Esophagus mucosa (tissue), 1 donor: ENCODE data around the gene HABP2. TPM values are rescaled to one million over a fixed set of nuclear protein-coding genes. Genes with fewer than 3 reads are reported as not detected.

Experiments used
- ATAC-seq: fragments of 200-7000 bp; cut with Tn5 transposase; one replicate; pipeline ENCODE4 v1.9.1; 2020
- total RNA-seq: library from RNA; stranded (reverse); gene quantifications from one replicate; pipeline ENCODE4 v1.2.4, GENCODE V29; 2023
- donor health status: DM: yes; HTN: yes; CAD: no.

The HABP2 gene
- total RNA-seq = 0.04 TPM

DNA sequence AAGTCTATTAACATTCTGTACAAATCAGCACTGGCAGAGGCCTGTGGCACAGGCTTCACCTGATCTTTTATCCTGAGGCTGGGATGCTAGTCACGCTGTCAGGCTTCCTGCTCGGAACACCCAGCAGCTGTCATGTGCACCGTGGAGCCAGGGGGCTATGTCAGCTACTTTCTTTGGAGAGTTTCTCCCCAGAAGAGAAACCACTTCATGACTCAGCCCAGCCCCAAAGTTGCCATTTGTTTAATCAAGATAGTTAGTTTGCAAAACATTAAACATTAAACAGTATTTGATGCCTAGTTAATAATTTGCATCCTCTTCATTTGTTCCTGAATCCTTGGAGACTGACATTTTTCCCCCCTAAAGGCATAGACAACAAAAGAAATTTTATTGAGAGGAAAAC lies at the start of gene HABP2:
HABP2 (plus strand) TSS at position 353 of the 400 bp plus-strand sequence. CDS start 69 bp downstream, outside the sequence.
- no peak for ATAC-seq

DNA sequence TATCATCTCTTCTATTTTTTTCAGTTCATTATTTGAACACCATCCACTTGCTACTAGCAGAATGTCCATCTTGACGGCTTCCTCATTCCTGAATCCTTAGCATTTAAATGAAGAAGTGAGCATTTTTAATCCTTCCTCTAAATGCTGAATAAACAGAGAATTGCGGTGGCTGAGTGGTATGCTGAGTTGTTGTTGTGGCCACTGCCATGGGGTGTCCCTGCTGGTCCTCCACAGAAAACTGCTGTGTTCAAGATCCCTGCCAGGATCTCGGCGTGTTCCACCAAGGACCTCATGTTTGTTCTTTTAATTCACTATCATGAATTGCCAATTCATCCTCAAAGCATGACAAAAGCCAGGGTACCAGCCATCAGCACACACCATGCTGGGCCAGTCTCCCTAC lies 48.9 kb upstream of the HABP2 start:
- no peak for ATAC-seq

DNA sequence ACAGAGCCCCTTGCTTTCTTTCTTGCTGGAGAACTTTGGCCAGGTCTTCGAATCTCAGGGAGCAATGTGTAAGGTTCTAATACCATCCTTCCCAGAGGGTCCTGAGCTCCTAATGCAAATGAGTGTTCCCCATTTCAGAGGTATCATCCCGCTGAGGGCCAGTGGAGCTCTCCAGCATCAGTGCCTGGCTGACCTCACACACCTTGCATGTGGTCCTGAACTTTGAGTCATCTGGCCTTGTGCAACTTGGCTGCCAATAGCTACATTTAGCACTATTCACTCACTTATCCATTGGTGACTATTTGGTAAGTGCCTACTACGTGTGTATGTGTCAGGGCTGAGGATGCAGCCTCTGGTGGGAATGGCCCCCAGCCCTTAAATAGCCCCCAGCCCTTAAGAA lies 48.4 kb upstream of the HABP2 start:
- no peak for ATAC-seq

DNA sequence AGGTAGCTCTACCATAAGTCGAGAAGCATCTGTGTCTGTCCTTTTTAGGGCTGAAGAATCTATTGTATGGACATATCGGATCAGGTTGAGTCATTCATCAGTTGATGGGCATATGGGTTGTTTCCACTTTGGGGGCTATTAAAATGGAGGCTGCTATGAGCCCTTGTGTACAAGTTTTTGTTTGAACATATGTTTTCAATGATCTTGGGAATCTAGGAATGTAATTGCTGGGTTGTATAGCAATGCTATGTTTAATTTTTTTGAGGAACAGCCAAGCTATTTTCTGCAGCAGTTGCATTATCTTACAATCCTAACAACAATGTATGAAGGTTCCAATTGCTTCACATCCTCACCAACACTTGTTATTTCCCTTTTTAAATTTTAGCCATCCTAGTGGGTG lies 46.4 kb upstream of the HABP2 start:
- ATAC-seq = no peak

DNA sequence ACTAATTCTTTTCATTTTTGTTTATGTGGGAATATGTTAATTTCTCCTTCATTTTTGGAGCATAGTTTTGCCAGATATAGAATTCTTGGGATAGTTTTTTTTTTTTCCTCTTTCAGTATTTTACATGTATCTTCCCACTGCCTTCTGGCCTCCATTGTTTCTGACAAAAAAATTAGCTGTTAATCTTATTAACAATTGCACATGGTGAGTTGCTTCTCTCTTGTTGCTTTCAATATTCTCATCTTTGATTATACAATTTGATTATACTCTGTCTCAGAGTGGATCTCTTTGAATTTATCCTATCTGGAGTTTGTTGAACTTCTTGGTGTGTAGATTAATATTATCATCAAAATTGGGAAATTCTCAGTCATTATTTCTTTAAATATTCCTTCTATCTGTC lies 41.4 kb upstream of the HABP2 start:
- no peak for ATAC-seq

DNA sequence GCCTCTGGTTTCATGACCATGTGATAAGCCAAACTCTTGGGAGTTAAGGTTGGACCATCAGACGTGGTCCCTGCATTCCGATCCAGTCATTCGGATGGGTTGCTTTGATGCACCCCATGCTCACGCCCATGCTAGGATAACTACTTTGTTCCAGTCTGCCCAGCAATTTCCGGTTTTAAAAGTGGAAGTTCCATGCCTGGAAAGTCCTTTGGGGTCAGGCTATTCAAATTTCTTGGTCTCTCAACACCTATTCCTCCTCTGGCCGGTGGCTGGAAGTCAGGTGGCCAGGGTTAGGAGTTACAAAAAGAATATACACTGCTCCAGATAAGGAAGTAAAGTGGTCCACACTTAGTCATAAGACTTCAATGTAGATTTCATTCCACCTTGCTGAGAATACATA lies 37.7 kb upstream of the HABP2 start:
- ATAC-seq = no peak

DNA sequence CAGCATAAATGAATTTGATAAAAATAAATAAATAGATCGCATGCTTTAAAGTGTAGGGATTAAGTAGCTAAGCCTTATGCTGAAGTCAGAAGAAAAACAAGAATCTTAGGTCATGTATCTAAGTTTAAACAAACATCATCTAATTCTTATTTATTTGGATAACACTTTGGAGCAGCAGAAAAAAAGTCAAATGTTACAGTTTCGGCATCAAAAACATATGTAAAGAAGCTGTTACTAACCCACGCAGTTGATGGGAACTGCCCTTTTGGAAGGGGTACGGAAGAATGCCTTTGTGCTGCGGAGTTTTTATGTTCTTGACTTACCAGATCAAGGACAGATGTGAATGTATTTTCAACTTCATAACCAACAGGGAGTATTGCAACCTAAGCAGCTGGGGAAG lies 37.3 kb upstream of the HABP2 start:
- ATAC-seq = no peak

DNA sequence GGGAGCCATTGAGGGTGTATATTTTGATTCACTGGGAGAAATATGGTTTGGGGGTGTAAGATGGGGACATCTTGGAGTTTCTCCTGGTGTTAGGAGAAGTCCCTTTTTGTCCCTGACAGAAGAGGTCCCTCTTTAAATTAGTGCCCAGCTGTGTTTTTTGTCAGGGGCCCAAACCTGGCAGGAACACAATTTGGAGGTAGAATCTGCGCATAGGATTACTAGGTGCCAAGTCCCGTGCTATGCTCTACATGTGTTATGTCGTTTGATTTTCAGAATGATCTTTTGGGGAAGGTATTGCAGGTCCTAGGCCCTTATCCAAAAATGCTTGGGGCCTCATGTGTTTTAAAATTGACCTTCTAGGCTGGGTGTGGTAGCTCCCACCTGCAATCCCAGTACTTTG lies 36.8 kb upstream of the HABP2 start:
- no peak for ATAC-seq

DNA sequence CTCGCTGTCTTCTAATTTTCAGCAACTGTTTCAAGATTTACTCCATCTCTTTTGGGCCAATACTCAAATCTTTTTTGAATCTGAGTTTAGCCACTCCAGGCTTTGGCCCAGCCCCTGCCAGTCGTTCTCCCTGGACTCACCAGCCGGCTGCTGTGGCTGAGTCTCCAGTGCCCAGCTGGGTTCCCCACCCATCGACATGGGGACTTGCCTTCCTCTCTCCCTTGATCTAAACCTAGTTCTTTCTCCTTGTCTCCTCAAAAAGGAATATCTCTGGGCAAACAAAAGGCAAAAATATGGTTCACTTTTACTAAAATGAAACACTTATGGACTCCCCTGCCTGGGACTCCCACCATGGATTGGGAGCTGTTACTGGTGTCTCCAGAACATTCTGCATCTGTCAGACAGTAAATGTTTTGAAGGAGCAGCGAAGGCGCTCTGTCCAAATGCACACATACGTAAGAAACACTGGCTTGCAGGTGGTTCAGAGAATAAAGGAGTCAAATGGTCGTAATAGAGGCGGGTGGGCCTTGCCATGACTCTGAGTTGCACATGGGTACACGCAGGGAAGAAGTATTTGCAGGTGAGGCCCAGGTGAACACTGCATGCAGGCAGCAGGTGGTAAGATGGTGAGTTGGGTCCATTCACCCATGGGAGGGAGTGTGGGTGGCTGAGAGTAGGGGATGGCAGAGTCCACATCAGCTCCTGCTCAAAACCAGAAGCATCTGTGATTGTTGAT lies 35.5 kb upstream of the HABP2 start:
- ATAC-seq = no peak

DNA sequence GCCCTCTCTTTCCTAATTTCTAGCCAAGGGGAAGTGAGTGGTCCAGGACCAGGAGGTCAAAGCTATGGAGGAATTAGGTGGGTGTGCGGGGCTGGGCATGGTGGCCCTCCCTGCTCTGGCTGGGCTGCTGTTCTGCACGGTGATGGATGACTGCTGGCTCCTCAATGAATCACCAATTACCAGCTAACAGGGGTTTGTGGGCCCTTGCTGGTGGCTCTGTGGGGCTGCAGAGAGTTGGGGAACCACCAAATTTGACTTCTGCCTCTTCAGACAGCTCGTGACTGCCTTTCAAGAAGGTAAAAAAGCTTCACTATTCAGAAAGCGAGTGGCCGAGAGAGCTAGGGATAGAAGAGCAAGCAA lies 35.0 kb upstream of the HABP2 start:
- no peak for ATAC-seq

DNA sequence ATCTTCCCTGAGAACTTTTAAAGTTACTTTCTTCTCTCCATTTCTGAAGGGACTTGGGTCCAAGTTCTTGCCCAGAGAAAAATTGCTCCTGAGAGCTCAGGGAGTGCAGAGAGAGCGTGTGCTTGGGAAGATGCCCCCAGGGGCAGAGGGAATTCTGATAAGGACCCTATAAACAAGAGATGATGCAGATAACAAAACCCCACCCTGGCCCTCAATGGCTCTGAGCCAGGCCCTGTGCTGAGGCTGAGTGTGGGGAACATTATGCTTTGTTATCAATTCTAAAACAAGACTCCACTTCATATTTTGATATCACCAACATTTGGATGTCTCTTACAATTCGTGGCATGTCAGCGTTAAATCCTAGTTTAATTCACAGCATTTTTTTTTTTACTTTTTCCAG lies 34.4 kb upstream of the HABP2 start:
- ATAC-seq = no peak

DNA sequence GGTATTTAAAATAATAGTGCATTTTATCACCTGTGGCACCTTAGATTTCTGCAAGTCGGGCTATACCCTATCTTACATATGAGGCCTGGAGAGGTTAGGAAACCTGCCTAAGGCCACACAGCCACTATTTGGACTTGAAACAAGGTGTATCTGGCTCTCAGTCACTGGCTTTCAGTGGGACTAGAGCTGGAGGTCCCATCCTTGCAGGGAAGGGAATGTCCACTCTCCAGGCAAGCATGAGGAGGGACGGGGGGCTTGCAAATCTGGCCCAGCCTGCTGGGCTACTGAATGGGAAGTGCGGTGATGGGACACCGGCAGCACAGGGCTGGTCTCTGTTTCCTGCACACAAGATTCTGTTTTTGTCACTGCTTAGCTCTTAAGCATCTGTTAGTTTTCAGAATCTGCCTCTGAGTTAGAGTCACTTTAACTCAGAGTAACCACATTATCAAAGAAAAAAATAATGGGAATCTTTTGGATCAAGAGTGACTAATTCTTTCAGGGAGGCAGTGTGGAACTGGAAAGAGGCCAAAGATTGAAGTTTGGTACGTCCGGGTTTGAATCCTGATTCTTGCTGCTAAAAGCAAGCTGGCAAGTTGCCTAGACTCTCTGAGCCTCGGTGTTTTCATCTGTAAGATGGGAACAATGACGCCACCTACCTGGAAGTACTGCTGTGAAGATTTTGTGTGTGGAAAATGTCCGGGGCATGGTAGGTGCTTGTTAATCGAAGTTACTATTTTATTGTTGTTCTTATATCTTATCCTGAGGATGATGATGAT lies 33.8 kb upstream of the HABP2 start:
- no peak for ATAC-seq

DNA sequence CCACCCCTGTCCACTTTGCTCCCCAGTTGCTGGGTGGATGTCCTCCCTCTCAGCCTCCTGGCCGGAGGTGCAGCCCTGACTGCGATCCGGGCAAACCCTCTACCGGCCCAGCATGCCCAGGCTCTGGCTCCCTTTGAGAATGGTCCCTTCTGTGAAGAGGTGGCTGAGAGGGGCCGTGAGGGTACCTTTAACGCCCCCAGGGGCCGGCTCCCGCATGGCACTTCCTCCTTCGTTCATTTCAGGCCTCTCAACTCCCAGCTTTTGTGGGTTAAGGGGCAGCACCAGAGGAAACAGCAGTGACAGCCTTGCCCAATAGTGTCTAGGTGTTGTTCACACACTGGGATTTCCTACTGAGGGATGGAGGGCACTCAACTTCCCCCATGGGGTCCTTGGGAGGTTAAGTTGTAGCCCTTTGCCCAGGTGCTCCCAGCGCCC lies 33.2 kb upstream of the HABP2 start:
- no peak for ATAC-seq

DNA sequence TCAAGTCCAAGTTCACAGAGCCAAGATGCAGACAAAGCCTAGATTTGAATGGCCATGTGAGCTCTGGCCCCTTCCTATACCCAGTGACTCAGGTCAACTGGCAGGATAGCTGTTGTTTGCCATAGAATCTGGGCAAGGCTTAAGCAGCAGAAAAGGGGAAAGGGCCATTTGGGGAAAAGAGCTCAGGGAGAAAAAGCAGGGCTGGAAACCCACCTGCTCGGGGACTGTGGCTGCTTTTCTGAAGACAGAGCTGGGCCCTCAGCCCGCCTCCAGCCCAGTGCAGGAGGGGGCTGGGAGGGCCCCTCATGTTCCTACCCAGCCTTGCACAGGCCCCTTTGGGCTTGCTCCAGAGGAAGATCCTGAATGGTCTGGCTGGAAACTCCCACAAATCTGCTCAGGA lies 32.6 kb upstream of the HABP2 start:
- no peak for ATAC-seq

DNA sequence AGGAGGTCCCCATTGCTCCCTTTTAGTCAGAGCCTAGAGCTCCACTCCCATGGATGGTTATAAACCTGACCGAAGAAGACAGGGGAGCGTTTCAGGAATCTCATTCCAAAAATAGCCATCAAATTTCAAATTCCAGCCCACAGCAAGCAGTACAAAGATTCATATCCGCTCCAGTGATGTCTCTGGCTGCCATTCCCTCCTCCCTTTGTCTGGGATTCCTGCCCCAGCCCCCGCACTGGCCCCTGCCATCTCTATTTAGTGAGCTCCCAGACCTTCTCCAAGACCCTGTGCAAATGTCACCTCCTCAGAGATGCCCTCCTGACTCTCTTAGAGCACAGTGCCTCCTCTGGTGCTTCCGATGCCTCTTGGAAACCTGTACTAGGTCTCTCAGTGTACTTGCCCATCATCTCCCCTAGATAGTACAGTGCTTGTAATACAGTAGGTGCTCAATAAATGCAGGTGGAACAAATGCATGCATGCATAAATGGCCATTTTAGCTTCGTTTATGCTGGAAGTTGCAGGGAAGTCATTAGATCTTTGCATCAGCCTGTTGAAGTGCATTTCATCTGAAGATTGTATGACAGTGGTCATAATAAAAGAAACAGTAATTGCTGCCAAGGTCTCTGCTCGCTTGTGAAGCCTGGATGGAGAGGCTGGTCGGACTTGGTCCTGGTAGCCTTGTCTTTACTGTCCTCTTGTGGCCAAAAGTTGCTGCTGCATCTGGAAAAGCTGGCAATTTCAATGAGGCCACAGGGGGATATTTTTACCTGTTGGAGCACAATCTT lies 32.0 kb upstream of the HABP2 start:
- ATAC-seq = peak; percentile 57

DNA sequence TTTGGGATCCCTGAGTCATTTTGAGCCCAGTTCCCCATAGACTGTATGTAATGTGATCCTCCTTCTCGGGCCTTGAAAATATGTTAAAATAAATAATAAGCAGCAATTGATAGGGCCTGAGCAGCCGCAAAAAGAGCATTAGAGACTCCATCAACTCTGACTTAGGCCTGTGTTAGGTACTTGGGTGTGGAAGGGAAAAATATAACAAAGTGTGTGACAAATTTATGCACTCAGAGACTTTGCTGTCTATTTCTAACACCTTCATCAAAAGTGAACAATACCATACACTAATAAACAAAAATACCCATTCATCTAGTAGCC lies 31.4 kb upstream of the HABP2 start:
- ATAC-seq = no peak

DNA sequence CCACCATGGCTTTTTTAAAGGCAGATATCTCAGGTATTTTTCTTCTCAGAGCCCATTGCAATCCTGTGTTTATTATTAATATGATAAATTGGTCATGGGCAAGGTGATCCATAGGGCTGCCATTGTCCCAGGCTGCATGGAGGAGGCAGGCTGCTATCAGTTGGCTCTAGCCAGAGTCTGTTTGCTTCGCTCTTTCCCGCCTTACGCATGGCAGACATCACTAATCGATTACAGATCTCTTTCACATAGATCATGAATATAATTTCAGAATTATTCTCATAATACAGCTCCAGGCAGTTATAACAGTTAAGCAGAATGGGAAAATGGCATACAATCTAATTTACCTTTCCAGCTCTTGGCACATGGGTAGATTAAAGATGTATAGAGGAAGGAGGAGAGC lies 30.4 kb upstream of the HABP2 start:
- no peak for ATAC-seq

DNA sequence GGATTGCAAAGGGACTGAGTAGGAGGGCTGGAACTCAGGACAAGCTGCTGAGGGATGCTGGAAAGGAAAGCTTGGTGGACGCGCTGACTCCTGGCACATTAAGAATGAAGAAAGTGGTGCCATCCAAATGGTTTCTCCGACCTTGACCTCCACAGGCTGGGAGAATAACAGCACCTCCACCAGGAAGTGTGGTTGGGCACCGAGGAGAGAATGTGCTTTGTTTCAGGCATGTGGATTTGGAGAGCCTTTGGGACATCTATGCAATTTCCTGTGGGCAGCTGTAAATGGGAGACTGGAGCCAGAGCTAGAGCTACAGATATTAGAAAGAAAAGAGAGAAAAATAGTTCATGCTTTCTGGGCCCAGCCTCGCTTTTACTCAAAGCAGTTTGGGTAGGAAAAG lies 29.8 kb upstream of the HABP2 start:
- no peak for ATAC-seq

DNA sequence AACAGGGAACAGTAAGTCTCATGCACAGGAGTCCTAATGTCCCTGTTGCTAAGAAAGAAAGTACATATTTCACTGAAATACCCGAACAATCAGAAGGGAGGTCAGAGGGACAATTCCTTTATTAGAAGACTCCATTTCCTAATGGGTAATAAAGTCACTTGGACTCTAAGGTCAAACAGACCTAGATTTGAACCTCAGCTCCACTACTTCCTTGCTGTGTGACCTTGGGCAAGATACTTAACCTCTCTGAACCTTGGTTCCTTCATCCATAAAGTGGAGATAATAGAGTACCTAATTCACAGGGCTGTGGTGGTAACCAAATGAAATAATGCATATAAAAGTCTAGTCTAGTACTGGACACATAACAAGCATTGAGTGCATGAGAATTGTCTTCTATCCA lies 29.2 kb upstream of the HABP2 start:
- ATAC-seq = no peak

DNA sequence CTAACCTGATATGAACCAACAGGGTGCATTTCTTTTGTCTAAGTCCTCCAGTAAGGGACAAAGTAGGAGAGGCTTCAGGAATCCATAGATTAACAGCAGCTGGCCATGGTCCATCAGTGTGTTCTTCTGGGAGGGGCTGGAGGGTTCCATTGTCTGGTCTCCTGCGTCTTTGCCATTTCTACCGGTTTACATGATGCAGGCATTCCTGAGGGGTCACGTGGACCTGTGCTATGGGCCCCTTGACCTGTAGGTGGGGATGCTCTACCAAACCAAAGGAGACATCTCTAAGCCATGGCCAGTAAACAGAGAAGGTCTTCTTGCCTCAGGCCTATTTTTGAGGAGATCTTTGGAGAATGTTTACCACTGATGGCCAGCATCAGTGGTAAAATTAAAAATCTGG lies 28.7 kb upstream of the HABP2 start:
- peak; percentile 28 for ATAC-seq

DNA sequence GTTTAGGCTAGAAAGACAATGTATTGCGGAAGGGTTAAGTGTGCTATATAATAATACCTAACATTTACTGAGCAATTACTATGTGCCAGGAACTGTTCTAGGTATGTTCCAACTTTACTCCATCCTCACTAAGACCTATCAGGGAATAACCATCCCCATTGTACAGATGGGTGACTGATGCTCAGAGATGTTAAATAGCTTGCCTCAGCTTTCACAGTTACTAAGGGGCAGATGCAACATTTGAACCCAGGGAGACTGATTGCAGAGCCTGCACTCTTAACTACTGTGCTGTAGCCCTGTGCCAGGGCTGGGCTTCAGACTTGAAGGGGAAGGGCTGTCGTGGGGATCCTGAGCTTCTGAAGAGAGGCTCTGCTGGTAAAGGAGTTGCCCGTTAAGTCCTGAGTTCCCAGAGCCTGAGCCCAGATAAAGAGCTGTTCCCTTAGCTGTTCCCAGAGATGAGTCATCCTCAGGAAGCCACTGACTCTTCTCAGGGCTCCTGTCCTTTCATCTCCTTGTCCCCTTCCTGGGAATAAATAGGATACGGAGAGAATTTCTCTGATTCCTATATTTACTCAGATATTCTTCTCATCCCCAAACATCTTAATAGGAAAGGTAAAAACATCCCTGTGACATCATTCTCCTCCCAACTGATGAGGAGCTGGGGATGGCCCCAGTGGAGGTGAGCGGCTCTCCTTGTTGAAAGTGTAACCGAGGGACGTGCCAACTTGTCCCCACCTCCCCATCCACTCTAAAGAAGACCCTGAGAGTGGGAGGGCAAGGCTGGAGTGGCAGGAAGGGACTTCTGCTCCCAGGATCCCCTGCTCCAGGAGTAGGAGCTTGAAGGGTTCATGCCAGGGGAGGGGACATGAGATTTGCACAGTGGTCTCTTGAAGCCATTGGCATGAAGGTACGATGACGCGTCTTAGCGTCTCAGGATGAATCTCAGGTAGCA lies 28.0 kb upstream of the HABP2 start:
- ATAC-seq = no peak

DNA sequence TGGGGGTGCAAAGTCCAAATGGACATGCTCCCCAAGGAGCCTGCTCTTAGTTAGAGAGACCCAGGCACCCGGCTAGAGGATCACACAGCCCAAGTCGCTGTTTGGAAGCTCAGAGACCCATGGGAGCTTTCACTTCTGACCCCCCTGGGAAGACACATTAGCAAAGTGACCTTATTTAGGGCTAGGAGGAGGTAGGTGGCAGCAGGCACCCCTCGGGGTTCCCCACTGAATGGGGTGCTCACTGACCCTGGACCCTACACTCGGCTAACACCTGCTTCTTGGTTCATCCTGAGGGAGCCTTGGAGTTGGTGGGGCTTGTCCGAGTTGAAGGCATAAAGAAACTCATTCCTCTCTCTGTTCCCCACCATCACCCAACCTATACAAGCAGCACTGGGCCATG lies 27.1 kb upstream of the HABP2 start:
- ATAC-seq = no peak
